Mammary epithelial cell (primary cell): ENCODE data around the gene ZCCHC8.

Experiments used
- EZH2 ChIP-seq: IDR thresholded peaks from 2 replicates; pipeline ENCODE4 v1.6.1; 2012; ENCODE audit warnings: low read length, inconsistent platforms, borderline replicate concordance
- TF ChIP-seq, protein P1 (sequence below), 2 donors: IDR thresholded peaks in 1 of 2; conservative IDR thresholded peaks in 1 of 2; 2 replicates each; pipeline ENCODE4 v1.5.1; 2011 to 2012; ENCODE audit warnings: inconsistent platforms in 2 of 2, low read length in 2 of 2, mild to moderate bottlenecking in 2 of 2, control low read depth in 1 of 2, low read depth in 1 of 2; ENCODE audit not compliant: insufficient read depth in 1 of 2; ENCODE audit errors: extremely low read depth in 1 of 2

DNA sequence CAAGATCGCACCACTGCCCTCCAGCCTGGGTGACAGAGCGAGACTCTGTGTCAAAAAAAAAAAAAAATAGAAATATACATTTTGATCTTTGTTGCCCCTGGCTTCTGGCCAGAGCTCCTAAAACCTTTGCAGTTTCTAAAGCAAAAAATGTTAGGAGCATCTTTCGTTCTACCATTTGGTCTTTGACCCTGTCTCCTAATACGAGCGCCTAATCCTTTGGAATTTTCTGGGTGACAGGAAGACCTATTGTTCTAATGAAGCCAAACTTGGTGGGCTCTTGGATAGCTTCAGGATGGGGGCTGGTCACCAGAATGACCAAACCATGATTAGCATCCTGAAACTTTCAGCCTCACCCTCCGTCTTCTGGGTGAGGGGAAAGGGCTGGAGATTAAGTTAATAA lies 46.0 kb downstream of the ZCCHC8 start:
- TF ChIP-seq, protein P1, sequence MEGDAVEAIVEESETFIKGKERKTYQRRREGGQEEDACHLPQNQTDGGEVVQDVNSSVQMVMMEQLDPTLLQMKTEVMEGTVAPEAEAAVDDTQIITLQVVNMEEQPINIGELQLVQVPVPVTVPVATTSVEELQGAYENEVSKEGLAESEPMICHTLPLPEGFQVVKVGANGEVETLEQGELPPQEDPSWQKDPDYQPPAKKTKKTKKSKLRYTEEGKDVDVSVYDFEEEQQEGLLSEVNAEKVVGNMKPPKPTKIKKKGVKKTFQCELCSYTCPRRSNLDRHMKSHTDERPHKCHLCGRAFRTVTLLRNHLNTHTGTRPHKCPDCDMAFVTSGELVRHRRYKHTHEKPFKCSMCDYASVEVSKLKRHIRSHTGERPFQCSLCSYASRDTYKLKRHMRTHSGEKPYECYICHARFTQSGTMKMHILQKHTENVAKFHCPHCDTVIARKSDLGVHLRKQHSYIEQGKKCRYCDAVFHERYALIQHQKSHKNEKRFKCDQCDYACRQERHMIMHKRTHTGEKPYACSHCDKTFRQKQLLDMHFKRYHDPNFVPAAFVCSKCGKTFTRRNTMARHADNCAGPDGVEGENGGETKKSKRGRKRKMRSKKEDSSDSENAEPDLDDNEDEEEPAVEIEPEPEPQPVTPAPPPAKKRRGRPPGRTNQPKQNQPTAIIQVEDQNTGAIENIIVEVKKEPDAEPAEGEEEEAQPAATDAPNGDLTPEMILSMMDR (conservative IDR thresholded peaks at IDR 0.05 in 1 of 2, IDR thresholded peaks at IDR 0.05 in 1 of 2; ENCODE audit: extremely low read depth in 1 of 2, insufficient read depth in 1 of 2, low read depth in 1 of 2, low read length in 2 of 2) = no peak
- TF ChIP-seq EZH2 = no peak
